A673 (cell line): ENCODE results near the gene SLC6A2.

ENCODE experiments used
- CTCF ChIP-seq: fragments of 300-800, 200-600 bp; sonication (generic); conservative IDR thresholded peaks from 2 replicates; pipeline ENCODE4 v1.5.1; 2017; ENCODE audit warnings: low read depth, mild to moderate bottlenecking, antibody characterized with exemption, low read length, moderate library complexity, mixed read lengths
- EZH2 ChIP-seq: fragments of 200-600 bp; sonication (generic); IDR thresholded peaks from 2 replicates; pipeline ENCODE4 v1.6.1; 2017; ENCODE audit warnings: borderline replicate concordance, low read depth, mild to moderate bottlenecking, mixed read lengths, antibody characterized with exemption, low read length; ENCODE audit not compliant: poor library complexity, severe bottlenecking

- TF ChIP-seq CTCF = no peak
- TF ChIP-seq EZH2 = no peak
These were observed 9.1 kb downstream of the SLC6A2 start for GRCh38 chr16:55664786-55665407.
